HEK293 (cell line): Measurements from ENCODE around the gene KIFC1.

Source experiments
- CTCF ChIA-PET: fragments of 350-600 bp; formaldehyde crosslinking; extraction: SDS; loops from one replicate; lab custom pipeline; 2021; ENCODE audit warnings: antibody characterized with exemption; lab: Yijun Ruan, JAX
- POLR2A ChIA-PET: fragments of 300-600 bp; formaldehyde crosslinking; extraction: SDS; loops from one replicate; lab custom pipeline; 2020; ENCODE audit warnings: antibody characterized with exemption, inconsistent platforms; lab: Yijun Ruan, JAX
- H3K27ac ChIP-seq: fragments of 200-500 bp; sonication (Bioruptor generic); 2 replicates; pipeline ENCODE4 v1.5.1; 2014; ENCODE audit warnings: low read depth, low read length, control low read depth, inconsistent platforms; ENCODE audit errors: extremely low read depth
- H3K36me3 ChIP-seq, 2 experiments: fragments of 200-500 bp in 1 of 2; sonication (Bioruptor generic) in 1 of 2; 1 replicate in 1 of 2; 2 replicates in 1 of 2; pipeline ENCODE4 v1.5.1; 2014 to 2017; ENCODE audit warnings: inconsistent platforms in 2 of 2, low read length in 2 of 2; ENCODE audit not compliant: control insufficient read depth in 2 of 2, insufficient read depth in 1 of 2
- H3K4me1 ChIP-seq: fragments of 200-500 bp; sonication (Bioruptor generic); 2 replicates; pipeline ENCODE4 v1.5.1; 2014; ENCODE audit warnings: mild to moderate bottlenecking, low read length, inconsistent platforms; ENCODE audit not compliant: control insufficient read depth, insufficient read depth
- H3K4me3 ChIP-seq: 2 replicates; pipeline ENCODE4 v1.5.1; 2011; ENCODE audit warnings: low read depth, mild to moderate bottlenecking, control low read depth, low read length, moderate library complexity
- H3K9me3 ChIP-seq: fragments of 200-500 bp; sonication (Bioruptor generic); 2 replicates; pipeline ENCODE4 v1.5.1; 2014; ENCODE audit warnings: low read depth, low read length, inconsistent platforms; ENCODE audit not compliant: control insufficient read depth, insufficient read depth
- GLI4 ChIP-seq: fragments of 450-650 bp; formaldehyde crosslinking; IDR thresholded peaks from 2 replicates; pipeline ENCODE4 v1.5.1; 2016; ENCODE audit warnings: missing biosample characterization, missing genetic modification characterization
- KLF7 ChIP-seq: fragments of 450-650 bp; formaldehyde crosslinking; IDR thresholded peaks from 2 replicates; pipeline ENCODE4 v1.5.1; 2016; ENCODE audit warnings: missing biosample characterization, missing genetic modification characterization, borderline replicate concordance
- PRDM6 ChIP-seq: fragments of 450-650 bp; formaldehyde crosslinking; IDR thresholded peaks from 2 replicates; pipeline ENCODE4 v1.5.1; 2017; ENCODE audit warnings: missing biosample characterization, missing genetic modification characterization
- REST ChIP-seq: fragments of 450-650 bp; formaldehyde crosslinking; IDR thresholded peaks from 2 replicates; pipeline ENCODE4 v1.5.1; 2016; ENCODE audit warnings: missing biosample characterization, missing genetic modification characterization
- YY1 ChIP-seq: fragments of 450-650 bp; formaldehyde crosslinking; IDR thresholded peaks from 2 replicates; pipeline ENCODE4 v1.5.1; 2018; ENCODE audit warnings: missing biosample characterization, missing genetic modification characterization
- ZBTB11 ChIP-seq: fragments of 450-650 bp; formaldehyde crosslinking; conservative IDR thresholded peaks from 2 replicates; pipeline ENCODE4 v1.5.1; 2016; ENCODE audit warnings: low read depth, missing biosample characterization, missing genetic modification characterization
- ZBTB21 ChIP-seq: fragments of 450-650 bp; formaldehyde crosslinking; IDR thresholded peaks from 2 replicates; pipeline ENCODE4 v1.5.1; 2017; ENCODE audit warnings: missing biosample characterization, missing genetic modification characterization
- ZBTB44 ChIP-seq: fragments of 450-650 bp; IDR thresholded peaks from 2 replicates; pipeline ENCODE4 v1.5.1; 2018; ENCODE audit warnings: missing biosample characterization, mild to moderate bottlenecking, missing genetic modification characterization
- ZBTB49 ChIP-seq: fragments of 450-650 bp; formaldehyde crosslinking; IDR thresholded peaks from 2 replicates; pipeline ENCODE4 v1.5.1; 2016; ENCODE audit warnings: missing biosample characterization, missing genetic modification characterization, low read depth
- ZIC2 ChIP-seq: fragments of 450-650 bp; formaldehyde crosslinking; IDR thresholded peaks from 2 replicates; pipeline ENCODE4 v1.5.1; 2016; ENCODE audit warnings: missing biosample characterization, missing genetic modification characterization
- ZNF10 ChIP-seq: fragments of 450-650 bp; formaldehyde crosslinking; IDR thresholded peaks from 2 replicates; pipeline ENCODE4 v1.5.1; 2017; ENCODE audit warnings: missing biosample characterization, missing genetic modification characterization
- ZNF146 ChIP-seq: fragments of 450-650 bp; formaldehyde crosslinking; IDR thresholded peaks from 2 replicates; pipeline ENCODE4 v1.5.1; 2016; ENCODE audit warnings: missing biosample characterization, missing genetic modification characterization
- ZNF239 ChIP-seq: fragments of 450-650 bp; formaldehyde crosslinking; IDR thresholded peaks from 2 replicates; pipeline ENCODE4 v1.5.1; 2016; ENCODE audit warnings: missing biosample characterization, missing genetic modification characterization
- ZNF335 ChIP-seq: fragments of 450-650 bp; formaldehyde crosslinking; conservative IDR thresholded peaks from 2 replicates; pipeline ENCODE4 v1.5.1; 2016; ENCODE audit warnings: missing biosample characterization, missing genetic modification characterization
- ZNF513 ChIP-seq: fragments of 450-650 bp; IDR thresholded peaks from 2 replicates; pipeline ENCODE4 v1.5.1; 2018; ENCODE audit warnings: missing biosample characterization, missing genetic modification characterization
- ZNF654 ChIP-seq: fragments of 450-650 bp; formaldehyde crosslinking; IDR thresholded peaks from 2 replicates; pipeline ENCODE4 v1.5.1; 2016; ENCODE audit warnings: low read depth, missing biosample characterization, missing genetic modification characterization
- ZNF76 ChIP-seq: fragments of 450-650 bp; formaldehyde crosslinking; IDR thresholded peaks from 2 replicates; pipeline ENCODE4; 2016; ENCODE audit warnings: low read depth, missing biosample characterization, missing genetic modification characterization, borderline replicate concordance
- ZSCAN23 ChIP-seq: fragments of 450-650 bp; formaldehyde crosslinking; IDR thresholded peaks from 2 replicates; pipeline ENCODE4 v1.5.1; 2016; ENCODE audit warnings: missing biosample characterization, missing genetic modification characterization
- ZSCAN4 ChIP-seq: fragments of 450-650 bp; formaldehyde crosslinking; IDR thresholded peaks from 2 replicates; pipeline ENCODE4 v1.5.1; 2017; ENCODE audit warnings: missing biosample characterization, missing genetic modification characterization

The KIFC1 gene

GRCh38 chr6:33421344-33421643 lies 29.7 kb downstream of the KIFC1 start:
- CTCF ChIA-PET, result no interaction called here
- H3K4me3 ChIP-seq, result no peak overlapping the region
- no peaks in the 10 kb centered on the region for H3K9me3 ChIP-seq
- no peak overlapping the region for H3K27ac ChIP-seq
- peaks cover 0 to 5% of the 10 kb centered on the region in 2 experiments; a peak in 1 of 3 replicates for H3K36me3 ChIP-seq
- TF ChIP-seq ZSCAN4 (tag by site-specific recombination) (no peak), KLF7 (tag by site-specific recombination) (no peak), ZNF10 (tag by site-specific recombination) (no peak), GLI4 (tag by site-specific recombination) (no peak), ZBTB11 (no peak), ZNF146 (tag by site-specific recombination) (no peak), PRDM6 (tag by site-specific recombination) (no peak), ZNF76 (no peak), ZIC2 (no peak), ZNF654 (no peak), ZBTB49 (tag by site-specific recombination) (no peak), ZNF513 (no peak), ZSCAN23 (tag by site-specific recombination) (no peak), ZNF335 (tag by site-specific recombination) (no peak), ZBTB21 (tag by site-specific recombination) (no peak), ZBTB44 (tag by site-specific recombination) (no peak), ZNF239 (tag by site-specific recombination) (no peak), YY1 (tag by site-specific recombination) (no peak), REST (tag by site-specific recombination) (no peak)
- TF ChIP-seq, all 188 proteins: peak for 0
- POLR2A ChIA-PET, result no interaction called here
- H3K4me1 ChIP-seq, result peaks cover 7% of the 10 kb centered on the region
